Skeletal muscle satellite cell (primary cell): ENCODE measurements around the gene PGLYRP2.
"Not testable (repeated sequence)": the region's sequence is repeated elsewhere in the genome, so short reads cannot be mapped to it uniquely, and the experiment has no call there.

Experiments used
- H3K27me3 ChIP-seq: 2 replicates; pipeline ENCODE4 v1.7.0; 2013; ENCODE audit warnings: low read length; ENCODE audit not compliant: control insufficient read depth, insufficient read depth
- H3K36me3 ChIP-seq: 2 replicates; pipeline ENCODE4 v1.7.0; 2013; ENCODE audit warnings: mild to moderate bottlenecking, control low read depth, low read length; ENCODE audit not compliant: insufficient read depth
- H3K4me1 ChIP-seq: 2 replicates; pipeline ENCODE4 v1.7.0; 2013; ENCODE audit warnings: low read length; ENCODE audit not compliant: control insufficient read depth, insufficient read depth
- H3K4me2 ChIP-seq: 2 replicates; pipeline ENCODE4 v1.7.0; 2013; ENCODE audit warnings: mild to moderate bottlenecking, low read length
- H3K4me3 ChIP-seq: 2 replicates; pipeline ENCODE4 v1.7.0; 2013; ENCODE audit warnings: low read length
- H3K9ac ChIP-seq: 2 replicates; pipeline ENCODE4 v1.7.0; 2013; ENCODE audit warnings: mild to moderate bottlenecking, low read depth, low read length, moderate library complexity
- H3K9me3 ChIP-seq: replicated peaks from 2 replicates; pipeline ENCODE4 v1.7.0; 2013; ENCODE audit warnings: mild to moderate bottlenecking, control low read depth, low read length

Gene PGLYRP2

GRCh38 chr19:15476325-15476724 is 3.0 kb downstream of the PGLYRP2 start:
- H3K9ac ChIP-seq, result no peak overlapping the region
- H3K4me3 ChIP-seq, result no peak overlapping the region
- H3K36me3 ChIP-seq, result no peaks in the 10 kb centered on the region
- no peaks in the 10 kb centered on the region for H3K9me3 ChIP-seq
- H3K27me3 ChIP-seq, result no peaks in the 10 kb centered on the region
- no peak overlapping the region for H3K4me2 ChIP-seq
- H3K4me1 ChIP-seq, result no peaks in the 10 kb centered on the region

DNA sequence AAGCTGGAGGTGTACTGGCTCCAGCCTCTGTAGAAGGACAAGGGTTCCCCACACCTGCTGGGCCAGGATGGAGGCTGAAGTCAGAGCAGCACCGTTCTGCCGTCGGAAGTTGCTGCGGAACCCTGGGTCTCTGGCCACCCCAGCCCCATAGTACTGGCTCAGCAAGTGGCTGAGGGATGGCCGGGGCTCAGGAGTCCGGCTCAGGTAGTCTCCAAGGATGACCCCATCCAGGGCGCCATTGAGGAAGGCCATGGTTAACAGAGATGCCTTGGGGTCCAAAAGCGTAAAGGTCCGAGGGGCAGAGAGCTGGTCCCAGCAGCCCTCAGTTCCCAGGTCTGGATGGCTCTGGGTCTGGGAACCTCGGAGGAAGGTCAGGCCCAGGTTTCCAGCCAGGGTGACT is 3.7 kb downstream of the PGLYRP2 start:
- H3K4me3 ChIP-seq, result no peak overlapping the region
- no peak overlapping the region for H3K4me2 ChIP-seq
- no peak overlapping the region for H3K9ac ChIP-seq
- H3K9me3 ChIP-seq, result no peaks in the 10 kb centered on the region
- no peaks in the 10 kb centered on the region for H3K4me1 ChIP-seq
- H3K36me3 ChIP-seq, result no peaks in the 10 kb centered on the region
- no peaks in the 10 kb centered on the region for H3K27me3 ChIP-seq

DNA sequence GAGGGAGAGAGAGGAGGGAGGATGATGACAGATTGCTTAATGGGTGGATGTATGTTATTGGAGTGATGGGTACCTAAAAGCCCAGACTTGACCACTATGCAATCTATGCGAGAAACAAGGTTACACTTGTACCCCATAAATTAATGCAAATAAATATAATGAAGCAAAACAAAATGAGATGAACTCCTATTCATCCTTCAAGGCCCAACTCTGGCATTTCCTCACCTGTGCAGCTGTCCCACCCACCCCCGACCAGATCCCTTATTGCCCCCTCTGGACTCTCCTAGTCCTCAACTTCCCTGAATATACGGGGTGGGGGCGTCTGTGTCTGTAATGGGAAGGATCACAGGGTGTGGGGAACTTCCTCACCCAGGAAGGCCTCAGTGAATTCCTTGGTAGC is 4.1 kb downstream of the PGLYRP2 start:
- no peak overlapping the region for H3K9ac ChIP-seq
- no peaks in the 10 kb centered on the region for H3K36me3 ChIP-seq
- no peaks in the 10 kb centered on the region for H3K4me1 ChIP-seq
- no peak overlapping the region for H3K4me3 ChIP-seq
- no peak overlapping the region for H3K4me2 ChIP-seq
- H3K27me3 ChIP-seq, result no peaks in the 10 kb centered on the region
- H3K9me3 ChIP-seq, result no peaks in the 10 kb centered on the region

GRCh38 chr19:15473821-15474220 is 5.5 kb downstream of the PGLYRP2 start:
- H3K9ac ChIP-seq, H3K4me2 ChIP-seq, H3K4me3 ChIP-seq, H3K9me3 ChIP-seq, H3K36me3 ChIP-seq, H3K4me1 ChIP-seq: not testable (repeated sequence)
- H3K27me3 ChIP-seq, result peaks cover 13% of the 10 kb centered on the region

- H3K4me2 ChIP-seq, result no peak overlapping the region
- H3K4me3 ChIP-seq, result no peak overlapping the region
- H3K4me1 ChIP-seq, result peaks cover 6% of the 10 kb centered on the region
- H3K9me3 ChIP-seq, result no peaks in the 10 kb centered on the region
- no peaks in the 10 kb centered on the region for H3K36me3 ChIP-seq
- no peak overlapping the region for H3K9ac ChIP-seq
- H3K27me3 ChIP-seq, result peaks cover 20% of the 10 kb centered on the region
These were observed 7.6 kb downstream of the PGLYRP2 start for GRCh38 chr19:15471639-15472101.

DNA sequence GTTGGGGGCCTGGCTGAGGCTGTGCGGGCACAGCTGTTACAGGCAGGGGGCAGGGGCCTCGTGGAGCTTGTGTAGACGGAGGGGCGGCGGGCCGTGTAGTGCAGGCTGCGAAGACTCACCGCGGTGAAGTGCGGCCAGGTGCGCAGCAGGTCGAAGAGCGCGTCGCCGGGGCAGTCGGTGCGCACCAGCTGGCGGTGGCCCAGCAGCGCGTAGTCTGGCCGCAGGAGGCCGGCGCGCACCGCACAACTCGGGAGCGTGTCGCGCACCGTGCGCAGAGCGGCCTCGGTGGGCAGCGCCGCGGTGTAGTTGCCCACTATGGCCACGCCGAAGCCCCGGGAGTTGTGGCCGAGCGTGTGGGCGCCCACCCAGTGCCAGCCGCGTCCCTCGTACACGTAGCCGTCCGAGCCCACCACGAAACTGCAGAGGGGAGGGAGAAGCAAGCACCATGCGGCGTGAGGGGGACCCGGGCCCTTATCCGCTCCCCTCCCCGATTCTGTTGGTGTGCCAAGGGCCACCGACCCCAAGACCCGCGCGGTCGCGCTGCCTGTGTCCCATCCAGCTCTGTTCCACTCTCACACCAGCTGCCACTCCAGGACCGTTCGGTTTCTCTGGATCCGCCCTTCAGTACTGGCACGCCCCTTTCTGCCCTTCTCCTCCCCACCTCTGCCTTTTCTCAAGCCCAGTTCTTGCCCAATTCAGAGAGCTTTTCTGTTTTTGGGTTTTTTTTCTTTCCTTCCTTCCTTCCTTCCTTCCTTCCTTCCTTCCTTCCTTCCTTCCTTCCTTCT is 9.6 kb downstream of the PGLYRP2 start:
- peak overlapping the region; percentile 77 for H3K4me2 ChIP-seq
- peaks cover 23% of the 10 kb centered on the region for H3K27me3 ChIP-seq
- H3K36me3 ChIP-seq, result no peaks in the 10 kb centered on the region
- H3K4me3 ChIP-seq, result peak overlapping the region; percentile 45
- peaks cover 7% of the 10 kb centered on the region for H3K4me1 ChIP-seq
- no peak overlapping the region for H3K9ac ChIP-seq
- H3K9me3 ChIP-seq, result no peaks in the 10 kb centered on the region

- Histone ChIP-seq H3K4me2 (peak overlapping the region; percentile 77), H3K4me1 (peaks cover 7% of the 10 kb centered on the region), H3K9ac (no peak overlapping the region), H3K36me3 (no peaks in the 10 kb centered on the region), H3K4me3 (no peak overlapping the region), H3K27me3 (peaks cover 25% of the 10 kb centered on the region), H3K9me3 (no peaks in the 10 kb centered on the region)
These were observed 10.4 kb downstream of the PGLYRP2 start for GRCh38 chr19:15468675-15469512.

DNA sequence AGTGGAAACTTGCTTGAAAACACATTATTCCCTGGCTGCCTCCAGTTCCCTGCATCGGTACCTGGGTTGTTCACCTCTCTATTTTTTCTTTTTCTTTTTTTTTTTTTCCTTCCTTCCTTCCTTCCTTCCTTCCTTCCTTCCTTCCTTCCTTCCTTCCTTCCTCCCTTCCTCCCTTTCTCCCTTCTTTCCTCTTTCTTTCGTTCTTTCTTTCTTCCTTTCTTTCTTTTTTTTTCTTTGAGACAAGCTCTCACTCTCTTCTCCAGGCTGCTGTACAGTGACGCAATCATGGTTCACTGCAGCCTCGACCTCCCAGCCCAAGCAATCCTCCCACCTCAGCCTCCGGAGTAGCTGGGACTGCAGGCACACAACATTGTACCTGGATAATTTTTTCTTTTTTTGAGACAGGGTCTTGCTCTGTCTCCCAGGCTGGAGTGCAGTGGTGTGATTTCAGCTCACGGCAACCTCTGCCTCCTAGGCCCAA is 11.5 kb downstream of the PGLYRP2 start:
- no peak overlapping the region for H3K4me2 ChIP-seq
- no peaks in the 10 kb centered on the region for H3K9me3 ChIP-seq
- peaks cover 28% of the 10 kb centered on the region for H3K27me3 ChIP-seq
- H3K4me3 ChIP-seq, result no peak overlapping the region
- H3K4me1 ChIP-seq, result peaks cover 7% of the 10 kb centered on the region
- no peaks in the 10 kb centered on the region for H3K36me3 ChIP-seq
- no peak overlapping the region for H3K9ac ChIP-seq

DNA sequence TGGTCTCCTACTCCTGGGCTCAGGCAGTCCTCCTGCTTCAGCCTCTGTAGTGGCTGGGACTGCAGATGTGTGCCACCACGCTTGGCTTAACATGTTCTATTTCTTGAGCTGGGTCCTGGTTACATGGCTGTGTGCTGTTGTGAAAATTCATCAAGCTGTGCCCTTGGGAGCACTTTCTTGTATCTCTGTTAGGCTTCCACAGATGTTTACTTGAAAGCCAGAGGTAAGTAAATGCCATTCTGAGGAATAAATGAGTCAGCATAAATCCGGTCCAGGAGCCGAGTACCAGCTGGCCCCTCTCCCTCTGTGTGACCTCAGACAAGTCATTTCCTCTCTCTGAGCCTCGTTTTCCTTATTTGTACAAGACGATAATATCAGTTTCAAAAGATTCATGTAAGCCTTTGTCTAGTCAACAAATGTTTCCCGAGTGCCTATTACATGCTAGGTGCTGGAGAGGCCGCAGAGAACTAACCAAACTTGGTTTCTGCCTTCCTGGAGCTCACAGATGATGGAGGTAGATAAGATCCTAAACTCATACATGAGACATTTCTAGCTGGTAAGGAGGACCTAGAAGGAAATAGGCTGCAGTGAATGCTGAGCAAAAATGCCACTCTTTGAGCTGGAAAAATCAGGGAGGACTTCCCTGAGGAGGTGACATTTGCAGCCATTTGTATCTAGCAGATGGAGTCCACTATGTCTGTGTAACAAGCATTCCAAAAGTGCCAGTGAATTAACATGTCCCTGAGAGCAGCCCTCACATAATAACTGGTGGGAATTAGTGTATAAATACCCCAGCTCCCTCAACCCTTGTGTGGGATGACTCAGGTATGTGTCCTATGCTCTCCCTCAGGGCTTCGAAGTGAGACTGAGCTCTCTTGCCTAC is 12.2 kb downstream of the PGLYRP2 start:
- Histone ChIP-seq H3K27me3 (peaks cover 28% of the 10 kb centered on the region), H3K4me1 (peaks cover 7% of the 10 kb centered on the region), H3K9me3 (no peaks in the 10 kb centered on the region), H3K4me2 (peak overlapping the region; percentile 22), H3K4me3 (no peak overlapping the region), H3K9ac (no peak overlapping the region), H3K36me3 (no peaks in the 10 kb centered on the region)

- H3K36me3 ChIP-seq, result no peaks in the 10 kb centered on the region
- no peak within 1 kb of the TSS for H3K4me3 ChIP-seq
- H3K9me3 ChIP-seq, result no peaks in the 10 kb centered on the region
- H3K4me2 ChIP-seq, result no peak within 1 kb of the TSS
- no peak within 1 kb of the TSS for H3K9ac ChIP-seq
- peaks cover 7% of the 10 kb centered on the region for H3K4me1 ChIP-seq
- peaks cover 42% of the 10 kb centered on the region for H3K27me3 ChIP-seq
These were observed 14.6 kb downstream of the PGLYRP2 start, which contains the start of gene RASAL3 for GRCh38 chr19:15464394-15465385. Gene RASAL3 (minus strand): TSS chr19:15464544. CDS start chr19:15464358, 186 bp downstream.
